HUES64 (cell line): ENCODE results near the gene MYADML2.

Source experiments
- H3K27ac ChIP-seq: 2 replicates; pipeline ENCODE4 v1.7.0; 2013; ENCODE audit warnings: low read depth, low read length, inconsistent platforms
- H3K27me3 ChIP-seq: 2 replicates; pipeline ENCODE4 v1.6.1; 2013; ENCODE audit warnings: mild to moderate bottlenecking, low read length; ENCODE audit not compliant: insufficient read depth
- H3K36me3 ChIP-seq: 2 replicates; pipeline ENCODE4 v1.6.1; 2013; ENCODE audit warnings: mild to moderate bottlenecking, low read length; ENCODE audit not compliant: insufficient read depth
- H3K4me1 ChIP-seq: 2 replicates; pipeline ENCODE4 v1.6.1; 2013; ENCODE audit warnings: mild to moderate bottlenecking, low read length, moderate library complexity; ENCODE audit not compliant: insufficient read depth
- H3K4me3 ChIP-seq: 2 replicates; pipeline ENCODE4 v1.5.1; 2013; ENCODE audit warnings: mild to moderate bottlenecking, low read length, moderate library complexity
- H3K9ac ChIP-seq: 2 replicates; pipeline ENCODE4 v1.6.1; 2013; ENCODE audit warnings: mild to moderate bottlenecking, low read depth, low read length
- H3K9me3 ChIP-seq: 2 replicates; pipeline ENCODE4 v1.6.1; 2013; ENCODE audit warnings: low read depth, low read length; ENCODE audit not compliant: insufficient read depth
- WGBS: fragments of 150-250, 120-280 bp; methylation state at CpG from one replicate; pipeline ENCODE4 v1.1.7; 2013; ENCODE audit warnings: missing lambda C conversion rate; 5-methylcytosine and 5-hydroxymethylcytosine counted together

The MYADML2 gene

GRCh38 chr17:81931189-81931556 lies 15.9 kb downstream of the MYADML2 start:
- Histone ChIP-seq H3K4me3 (no peak overlapping the region), H3K9me3 (no peaks in the 10 kb centered on the region), H3K36me3 (peaks cover 25% of the 10 kb centered on the region), H3K4me1 (peaks cover 1% of the 10 kb centered on the region; the same call in 1 of the 2 replicates), H3K9ac (no peak overlapping the region), H3K27ac (no peak overlapping the region), H3K27me3 (peaks cover 16% of the 10 kb centered on the region)
- WGBS = 76% methylated on average over 13 of the region's 13 CpGs

GRCh38 chr17:81930142-81931125 lies 16.6 kb downstream of the MYADML2 start:
- H3K27me3 ChIP-seq = peaks cover 16% of the 10 kb centered on the region
- H3K4me3 ChIP-seq = no peak overlapping the region
- peaks cover 23% of the 10 kb centered on the region for H3K36me3 ChIP-seq
- H3K9ac ChIP-seq = no peak overlapping the region
- H3K9me3 ChIP-seq = no peaks in the 10 kb centered on the region
- peaks cover 6% of the 10 kb centered on the region; the same call in 1 of the 2 replicates for H3K4me1 ChIP-seq
- H3K27ac ChIP-seq = no peak overlapping the region
- WGBS = 77% methylated on average over 20 of the region's 20 CpGs

- Histone ChIP-seq H3K4me1 (peaks cover 13% of the 10 kb centered on the region), H3K9me3 (no peaks in the 10 kb centered on the region), H3K4me3 (peak overlapping the region; percentile 65; the same call in 1 of the 2 replicates), H3K27me3 (peaks cover 16% of the 10 kb centered on the region), H3K9ac (no peak overlapping the region), H3K36me3 (peaks cover 13% of the 10 kb centered on the region; the same call in 1 of the 2 replicates), H3K27ac (no peak overlapping the region)
- WGBS = 86% methylated on average over 31 of the region's 31 CpGs
Measured at GRCh38 chr17:81929253-81930141, 17.5 kb downstream of the MYADML2 start.

- Histone ChIP-seq H3K9ac (peak overlapping the region; percentile 66), H3K36me3 (peaks cover 7% of the 10 kb centered on the region; the same call in 1 of the 2 replicates), H3K4me3 (peak overlapping the region; percentile 65), H3K4me1 (peaks cover 21% of the 10 kb centered on the region), H3K9me3 (no peaks in the 10 kb centered on the region), H3K27me3 (peaks cover 16% of the 10 kb centered on the region), H3K27ac (no peak overlapping the region)
- 22% methylated on average over 44 of the region's 44 CpGs for WGBS
Measured at GRCh38 chr17:81928544-81929252, 18.3 kb downstream of the MYADML2 start.

- under 1% methylated on average over 93 of the region's 98 CpGs for WGBS
- peaks cover under 1% of the 10 kb centered on the region; the same call in 1 of the 2 replicates for H3K36me3 ChIP-seq
Measured at GRCh38 chr17:81927653-81928543, 19.1 kb downstream of the MYADML2 start, which contains the start of gene MAFG. Gene MAFG (minus strand): TSS chr17:81927735. CDS start chr17:81923185, 4,550 bp downstream.

GRCh38 chr17:81927152-81927652 lies 19.8 kb downstream of the MYADML2 start:
- Histone ChIP-seq H3K4me3 (peak overlapping the region; percentile 65), H3K27me3 (peaks cover 16% of the 10 kb centered on the region), H3K9me3 (no peaks in the 10 kb centered on the region), H3K27ac (peak overlapping the region; percentile 84), H3K4me1 (peaks cover 26% of the 10 kb centered on the region), H3K36me3 (peaks cover 6% of the 10 kb centered on the region), H3K9ac (peak overlapping the region; percentile 74)
- under 1% methylated on average over 78 of the region's 78 CpGs for WGBS

More at GRCh38 chr17:81927653-81928543, 19.1 kb downstream of the MYADML2 start, which contains the start of gene MAFG:
- Histone ChIP-seq H3K27me3 (peaks cover 16% of the 10 kb centered on the region), H3K27ac (peak within 1 kb of the TSS; percentile 84), H3K4me1 (peaks cover 26% of the 10 kb centered on the region), H3K4me3 (peak within 1 kb of the TSS; percentile 65), H3K9ac (peak within 1 kb of the TSS; percentile 74), H3K9me3 (no peaks in the 10 kb centered on the region)

- peaks cover 26% of the 10 kb centered on the region for H3K4me1 ChIP-seq
- peaks cover 12% of the 10 kb centered on the region for H3K36me3 ChIP-seq
- peak overlapping the region; percentile 74 for H3K9ac ChIP-seq
- H3K27ac ChIP-seq = peak overlapping the region; percentile 84
- no peaks in the 10 kb centered on the region for H3K9me3 ChIP-seq
- H3K27me3 ChIP-seq = peaks cover 16% of the 10 kb centered on the region
- WGBS = 1% methylated on average over 46 of the region's 46 CpGs
- H3K4me3 ChIP-seq = peak overlapping the region; percentile 65
Measured at GRCh38 chr17:81926451-81927151, 20.4 kb downstream of the MYADML2 start.

GRCh38 chr17:81925860-81926450 lies 21.1 kb downstream of the MYADML2 start:
- Histone ChIP-seq H3K27me3 (peaks cover 16% of the 10 kb centered on the region), H3K9ac (peak overlapping the region; percentile 74), H3K4me1 (peaks cover 26% of the 10 kb centered on the region), H3K27ac (peak overlapping the region; percentile 84; the same call in 1 of the 2 replicates), H3K36me3 (peaks cover 19% of the 10 kb centered on the region), H3K4me3 (peak overlapping the region; percentile 65), H3K9me3 (no peaks in the 10 kb centered on the region)
- 70% methylated on average over 9 of the region's 10 CpGs for WGBS
